ENCODE measurements around the gene CPNE2.
"Not testable (repeated sequence)": the region's sequence is repeated elsewhere in the genome, so short reads cannot be mapped to it uniquely, and the experiment has no call there.

Gene CPNE2

GRCh38 chr16:57060323-57061083 is 31.9 kb upstream of the CPNE2 start:
- no peak for DNase-seq (ENCODE audit: low read depth)
- H3K4me3 ChIP-seq (ENCODE audit: control insufficient read depth, low read depth, low read length): no peak overlapping the region
- TF ChIP-seq CTCF (conservative IDR thresholded peaks at IDR 0.05; ENCODE audit: control insufficient read depth, insufficient read depth, low read depth, low read length): no peak

- TF ChIP-seq CTCF (conservative IDR thresholded peaks at IDR 0.05; ENCODE audit: control insufficient read depth, insufficient read depth, low read depth, low read length): no peak
- DNase-seq (ENCODE audit: low read depth): peak; percentile 49
- H3K4me3 ChIP-seq (ENCODE audit: control insufficient read depth, low read depth, low read length): no peak overlapping the region
Observed at GRCh38 chr16:57061084-57061905, 31.1 kb upstream of the CPNE2 start.

- no peak for TF ChIP-seq CTCF (conservative IDR thresholded peaks at IDR 0.05; ENCODE audit: control insufficient read depth, insufficient read depth, low read depth, low read length)
- H3K4me3 ChIP-seq (ENCODE audit: control insufficient read depth, low read depth, low read length): no peak overlapping the region
- no peak for DNase-seq (ENCODE audit: low read depth)
Observed at GRCh38 chr16:57062329-57062728, 30.1 kb upstream of the CPNE2 start.

GRCh38 chr16:57063189-57063588 is 29.2 kb upstream of the CPNE2 start:
- not testable (repeated sequence) for DNase-seq (ENCODE audit: low read depth); H3K4me3 ChIP-seq (ENCODE audit: control insufficient read depth, low read depth, low read length)

GRCh38 chr16:57064995-57065394 is 27.4 kb upstream of the CPNE2 start:
- no peak for DNase-seq (ENCODE audit: low read depth)
- TF ChIP-seq CTCF (conservative IDR thresholded peaks at IDR 0.05; ENCODE audit: control insufficient read depth, insufficient read depth, low read depth, low read length): no peak
- H3K4me3 ChIP-seq (ENCODE audit: control insufficient read depth, low read depth, low read length): no peak overlapping the region

- no peak for TF ChIP-seq CTCF (conservative IDR thresholded peaks at IDR 0.05; ENCODE audit: control insufficient read depth, insufficient read depth, low read depth, low read length)
- no peak overlapping the region for H3K4me3 ChIP-seq (ENCODE audit: control insufficient read depth, low read depth, low read length)
- DNase-seq (ENCODE audit: low read depth): no peak
Observed at GRCh38 chr16:57066625-57067024, 25.8 kb upstream of the CPNE2 start.

- no peak overlapping the region for H3K4me3 ChIP-seq (ENCODE audit: control insufficient read depth, low read depth, low read length)
- TF ChIP-seq CTCF (conservative IDR thresholded peaks at IDR 0.05; ENCODE audit: control insufficient read depth, insufficient read depth, low read depth, low read length): no peak
- DNase-seq (ENCODE audit: low read depth): no peak
Observed at GRCh38 chr16:57067347-57067746, 25.0 kb upstream of the CPNE2 start.

All from fibroblast of mammary gland (primary cell).